DLD1 (cell line): Measurements from ENCODE around the gene UBE2U.

Source experiments
- in situ Hi-C: cut with HindIII; loops from 2 replicates; pipeline ENCODE4 v1.10.0; 2017; ENCODE audit warnings: low sequenced_read_pairs

The UBE2U gene

DNA sequence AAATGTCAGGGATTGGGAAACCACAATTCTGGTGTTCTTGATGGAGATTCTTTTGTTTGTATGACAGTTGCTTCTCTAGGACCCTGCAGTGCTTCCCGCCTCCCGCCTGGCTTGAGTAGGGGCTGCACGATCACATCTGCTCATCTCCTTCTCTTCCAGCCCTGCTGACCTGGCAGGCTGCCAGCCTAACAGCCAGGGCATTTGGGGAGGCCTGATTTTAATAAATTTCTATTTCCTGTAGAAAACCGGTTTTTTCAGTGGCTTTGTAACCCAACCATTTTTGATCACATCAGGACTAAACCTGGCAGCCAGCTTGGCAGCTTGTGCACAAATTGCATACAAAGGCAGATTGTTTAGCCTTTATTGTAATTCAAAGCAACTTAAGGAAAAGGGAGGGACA, 78.9 kb downstream of the UBE2U start:
- in situ Hi-C loops: no loop called here

DNA sequence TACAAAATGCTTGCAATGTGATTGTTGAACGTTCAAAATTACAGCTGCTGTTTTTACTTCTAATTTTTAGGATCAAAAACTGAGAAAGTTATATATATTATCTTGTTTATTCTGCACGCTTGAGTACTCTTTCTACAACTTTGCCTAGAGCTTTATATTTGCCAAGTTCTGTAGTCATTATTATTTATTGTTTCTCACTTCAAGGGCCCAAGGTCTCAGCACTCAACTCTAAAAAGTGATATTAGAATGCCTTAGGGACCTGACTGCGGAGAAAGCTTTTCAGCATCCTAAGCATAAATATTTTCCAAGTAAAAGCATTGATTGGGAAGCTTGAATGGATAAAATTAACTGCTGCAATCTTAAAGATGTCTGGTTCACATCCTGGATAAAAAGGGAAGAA, 83.6 kb downstream of the UBE2U start:
- in situ Hi-C loops: no loop called here

DNA sequence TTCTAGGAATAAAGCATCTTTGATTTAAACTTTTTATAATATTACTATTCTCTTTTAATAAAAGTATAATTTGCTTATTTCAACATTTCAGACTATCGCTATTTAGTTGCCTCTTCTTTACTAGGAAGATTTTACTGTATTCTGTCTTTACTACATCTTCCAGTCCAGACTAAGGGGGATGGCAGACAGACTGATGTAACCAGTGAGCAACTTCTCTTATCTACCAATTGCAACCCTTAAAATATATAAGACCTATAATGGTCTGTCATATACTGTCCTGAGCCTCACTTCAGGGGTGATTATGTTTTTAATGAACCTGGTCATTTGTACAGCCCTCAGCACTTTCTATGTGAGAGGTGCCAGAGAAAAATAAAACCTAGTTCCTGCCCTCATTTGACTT, 87.0 kb downstream of the UBE2U start:
- in situ Hi-C loops: no loop called here

DNA sequence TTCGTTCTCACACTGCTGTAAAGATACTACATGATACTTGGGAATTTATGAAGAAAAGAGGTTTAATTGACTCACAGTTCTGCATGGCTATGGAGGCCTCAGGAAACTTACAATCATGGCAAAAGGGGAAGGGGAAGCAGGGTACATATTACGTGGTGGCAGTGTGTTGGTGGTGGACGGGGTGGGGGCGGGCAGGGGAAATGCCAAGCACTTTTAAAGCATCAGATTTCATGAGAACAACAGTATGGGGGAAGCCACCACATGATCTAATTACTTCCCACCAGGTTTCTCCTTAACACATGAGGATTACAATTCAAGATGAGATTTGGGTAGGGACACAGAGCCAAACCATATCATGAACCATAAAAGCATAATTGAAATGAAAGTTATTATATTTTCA, 88.5 kb downstream of the UBE2U start:
- in situ Hi-C loops: no loop called here

DNA sequence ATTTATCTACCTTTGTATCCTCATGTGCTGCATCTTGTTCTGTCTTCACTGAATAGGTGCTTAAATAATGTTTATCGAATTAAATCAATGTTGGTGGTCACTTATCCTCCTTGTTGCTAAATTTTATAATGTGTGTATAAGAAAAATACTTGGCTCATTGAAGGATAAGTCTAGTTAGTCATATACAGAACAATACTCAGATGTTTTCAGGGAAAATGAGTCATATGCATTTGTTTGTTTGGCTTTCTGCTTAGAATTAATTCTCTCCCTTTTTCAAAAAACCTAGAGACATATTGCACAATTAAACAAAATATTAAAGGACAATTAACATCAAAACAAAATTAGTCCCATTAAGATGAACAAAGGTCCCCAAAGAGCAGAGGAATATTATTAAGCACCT, 89.0 kb downstream of the UBE2U start:
- in situ Hi-C loops: no loop called here

DNA sequence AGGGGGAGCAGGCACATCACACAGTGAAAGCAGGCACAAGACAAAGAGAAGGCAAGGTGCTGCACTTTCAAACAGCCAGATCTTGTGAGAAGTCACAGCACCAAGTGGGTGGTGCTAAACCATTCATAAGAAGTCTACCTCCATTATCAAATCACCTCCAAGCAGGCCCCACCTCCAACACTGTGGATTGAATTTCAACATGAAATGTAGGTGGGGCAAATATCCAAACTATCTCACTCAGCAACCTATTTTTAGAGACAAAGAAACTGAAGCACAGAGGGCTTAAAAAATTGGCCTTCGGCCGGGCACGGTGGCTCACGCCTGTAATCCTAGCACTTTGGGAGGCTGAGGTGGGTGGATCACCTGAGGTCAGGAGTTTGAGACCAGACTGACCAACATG, 90.4 kb downstream of the UBE2U start:
- in situ Hi-C loops: no loop called here

DNA sequence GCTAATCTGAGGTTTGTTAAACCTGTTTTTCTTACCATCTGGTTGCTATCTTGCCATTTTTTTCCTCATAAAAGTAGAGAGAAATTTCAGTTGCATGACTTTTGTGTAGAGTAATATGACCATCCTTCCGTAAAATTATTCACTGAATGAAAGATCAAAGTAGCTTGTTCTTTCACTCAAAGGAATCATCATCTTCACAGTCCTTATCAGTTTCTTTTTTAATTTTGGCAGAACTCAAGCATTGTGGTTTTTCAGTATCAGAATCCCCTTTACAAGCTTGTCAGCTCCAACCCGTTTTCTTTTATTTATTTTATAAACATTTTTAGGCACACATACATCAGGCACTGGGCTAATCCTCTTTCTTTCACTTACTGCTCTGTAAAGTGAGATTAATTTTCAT, 91.7 kb downstream of the UBE2U start:
- in situ Hi-C loops: no loop called here

DNA sequence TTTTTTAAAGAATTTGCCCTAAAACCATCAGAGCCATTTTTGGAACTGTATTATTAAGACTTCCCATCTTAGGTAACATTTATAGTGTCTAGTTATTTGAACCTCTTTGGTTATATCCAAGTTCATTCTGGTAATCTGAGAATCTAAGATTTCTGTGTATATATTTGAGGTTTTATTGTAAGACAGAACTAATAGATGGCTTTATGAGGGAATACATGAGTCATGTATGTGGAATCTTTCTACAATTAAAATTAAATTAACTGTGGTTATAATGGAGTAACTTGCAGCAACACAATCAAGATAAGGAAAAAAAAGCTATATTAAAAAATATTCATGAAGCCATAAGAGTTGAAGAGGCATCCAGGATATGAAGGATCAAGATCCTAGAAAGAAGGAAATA, 92.1 kb downstream of the UBE2U start:
- in situ Hi-C loops: no loop called here

DNA sequence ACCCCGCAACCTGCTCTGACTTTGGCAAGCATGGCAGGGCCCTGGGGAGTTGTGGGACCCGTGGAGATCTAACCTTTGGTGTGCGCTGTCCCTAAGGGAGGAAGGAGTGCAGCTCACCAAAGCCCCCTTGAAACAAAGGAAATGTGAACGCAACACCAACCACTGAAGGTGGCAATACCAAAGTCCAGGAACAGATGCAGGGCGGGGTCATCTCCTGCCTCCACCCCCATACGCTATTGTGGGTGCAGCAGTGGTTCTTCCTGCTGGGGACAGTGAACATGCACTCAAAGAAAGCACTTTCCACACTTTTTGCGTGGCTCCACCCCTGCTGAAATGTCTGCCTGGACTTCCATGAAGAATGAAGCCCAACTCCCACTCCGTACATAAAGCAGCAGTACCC, 93.0 kb downstream of the UBE2U start:
- in situ Hi-C loops: no loop called here

DNA sequence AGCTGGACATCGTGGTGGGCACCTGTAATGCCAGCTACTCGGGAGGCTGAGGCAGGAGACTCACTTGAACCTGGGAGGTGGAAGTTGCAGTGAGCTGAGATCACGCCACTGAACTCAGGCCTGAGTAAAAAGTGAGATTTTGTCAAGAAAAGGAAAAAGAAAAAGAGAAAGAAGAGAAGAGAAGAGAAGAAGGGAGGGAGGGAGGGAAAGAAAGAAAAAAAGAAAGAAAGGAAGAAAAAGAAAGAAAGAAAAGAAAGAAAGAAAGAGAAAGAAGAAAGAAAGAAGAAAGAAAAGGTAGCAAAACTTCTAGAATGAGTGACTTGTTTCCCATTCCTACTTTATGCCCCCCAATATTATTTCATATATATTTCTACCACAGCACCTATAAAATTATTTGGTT, 98.8 kb downstream of the UBE2U start:
- in situ Hi-C loops: no loop called here

DNA sequence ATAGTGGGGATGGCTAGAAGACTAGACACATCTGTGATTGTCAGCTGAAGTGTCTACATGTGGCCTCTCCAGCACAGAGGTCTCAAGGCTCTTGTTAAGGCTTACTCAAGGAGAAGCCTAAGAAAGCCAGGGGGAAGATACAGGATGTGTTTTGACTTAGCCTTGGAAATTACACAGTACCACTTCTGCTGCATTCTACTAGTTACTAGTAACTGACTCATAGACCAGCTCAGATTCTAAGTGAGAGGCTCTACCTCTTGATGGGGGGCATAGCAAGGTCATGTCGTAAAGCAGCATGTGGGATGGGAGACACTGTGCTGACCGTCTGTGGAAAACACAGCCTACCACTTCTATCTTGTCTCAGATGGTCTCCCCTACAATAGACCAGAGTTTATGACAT, 99.5 kb downstream of the UBE2U start:
- in situ Hi-C loops: no loop called here

DNA sequence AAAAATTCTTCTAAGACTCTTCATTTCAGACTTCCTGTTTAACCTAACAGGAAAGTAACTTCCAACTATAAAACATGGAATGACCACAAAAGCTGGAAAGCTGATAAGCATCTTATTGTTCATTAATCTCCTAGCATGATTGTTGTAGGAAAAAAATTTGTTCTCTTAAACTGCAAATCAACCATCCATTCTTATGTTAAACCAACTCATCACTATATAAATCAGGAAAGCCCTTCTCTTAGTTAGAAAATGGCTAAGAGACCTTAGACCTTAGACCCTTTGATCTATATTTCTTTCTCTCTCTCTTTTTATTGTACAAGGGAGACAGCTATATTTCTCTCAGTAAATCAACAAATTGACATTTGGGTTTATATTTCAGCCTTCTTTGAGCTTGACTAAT, 101.4 kb downstream of the UBE2U start:
- in situ Hi-C loops: no loop called here

DNA sequence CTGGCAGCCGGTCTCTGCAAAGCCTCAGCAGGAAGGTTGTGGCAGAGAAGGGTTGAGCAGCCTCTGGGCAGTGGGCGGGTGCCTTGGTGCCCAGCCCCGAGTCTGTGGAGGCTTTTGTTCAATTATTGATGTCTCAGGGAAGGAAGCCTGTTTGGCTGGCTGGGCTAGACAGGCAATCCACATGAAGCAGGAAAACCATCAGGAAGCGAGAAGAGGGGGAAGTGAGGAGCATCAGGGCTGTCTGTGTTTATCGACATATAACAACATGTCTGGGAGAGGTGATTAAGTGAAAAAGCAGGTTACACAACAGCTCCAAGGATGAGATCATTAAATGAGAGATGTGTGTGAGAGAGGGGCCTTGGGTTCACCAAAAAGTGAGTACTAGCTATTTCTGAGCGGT, 105.4 kb downstream of the UBE2U start:
- in situ Hi-C loops: no loop called here

DNA sequence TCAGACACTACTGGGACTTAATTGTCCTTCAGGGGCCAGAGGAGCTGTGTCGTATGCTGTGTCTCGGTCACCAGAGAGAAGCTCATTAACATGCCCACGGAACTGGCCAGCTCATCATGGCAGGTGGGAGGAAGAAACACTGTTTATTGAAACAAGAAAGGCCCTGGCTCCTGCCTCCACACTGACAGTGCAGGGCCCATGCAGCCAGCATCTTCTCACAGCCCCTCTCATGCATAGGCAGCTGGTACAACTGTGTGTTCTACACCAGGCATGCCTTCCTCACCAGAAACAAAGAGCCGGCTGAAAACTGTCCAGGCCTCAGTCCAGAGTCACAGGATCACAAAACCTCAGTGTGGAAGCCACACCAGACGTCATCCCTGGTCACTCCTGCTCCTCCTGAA, 106.0 kb downstream of the UBE2U start:
- in situ Hi-C loops: no loop called here

DNA sequence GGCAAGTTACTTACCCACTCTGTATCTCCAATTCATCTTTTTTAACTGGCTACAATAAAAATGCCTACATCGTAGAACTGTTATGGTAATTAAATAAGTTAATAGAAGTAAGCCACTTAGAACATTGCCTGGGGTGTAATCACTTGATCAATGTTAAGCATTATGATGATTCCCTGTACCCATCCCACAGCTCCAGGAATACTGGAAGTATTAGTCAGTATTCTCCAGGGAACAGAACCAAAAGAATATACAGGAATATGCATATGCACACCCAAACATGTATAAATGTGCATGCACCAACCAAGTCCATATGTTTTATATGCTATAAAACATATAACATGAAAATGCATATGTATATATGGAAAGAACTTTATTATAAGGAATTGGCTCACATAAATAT, 107.3 kb downstream of the UBE2U start:
- in situ Hi-C loops: no loop called here

DNA sequence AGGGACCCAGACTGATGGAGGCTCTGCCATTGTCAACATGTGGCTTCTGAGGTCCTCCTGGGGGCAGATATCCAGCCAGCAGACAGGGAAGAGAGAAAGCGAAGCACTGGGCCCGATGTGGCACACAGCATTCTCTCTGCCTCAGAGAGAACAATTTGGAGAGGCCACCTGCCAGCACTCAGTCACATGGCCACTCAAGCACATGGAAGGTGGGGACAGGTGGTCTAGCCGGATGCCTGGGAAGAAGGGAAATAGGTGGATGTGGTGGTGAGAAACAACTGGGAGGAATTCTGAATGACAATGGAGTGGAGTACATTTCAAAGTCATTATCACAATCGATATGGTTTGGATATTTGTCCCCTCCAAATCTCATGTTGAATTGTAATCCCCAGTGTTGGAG, 109.0 kb downstream of the UBE2U start:
- in situ Hi-C loops: no loop called here

DNA sequence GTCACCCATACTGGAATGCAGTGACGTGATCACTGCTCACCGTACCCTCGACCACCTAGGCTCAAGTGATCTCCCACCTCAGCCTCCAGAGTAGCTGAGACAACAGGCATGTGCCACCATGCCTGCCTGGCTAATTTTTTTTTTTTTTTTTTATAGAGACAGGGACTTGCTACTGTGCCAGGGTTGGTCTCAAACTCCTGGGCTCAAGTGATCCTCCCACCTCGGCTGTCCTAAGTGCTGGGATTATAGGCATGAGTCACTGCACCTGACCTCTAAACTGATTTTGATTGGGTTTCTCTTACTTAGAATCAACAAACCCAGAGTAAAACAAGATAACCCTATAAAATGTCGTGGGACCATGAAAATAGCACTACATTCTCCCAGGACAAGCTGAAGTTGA, 112.0 kb downstream of the UBE2U start:
- in situ Hi-C loops: no loop called here
